Neural cell (in vitro differentiated cells): Measurements from ENCODE around the gene MAJIN. TPM values are rescaled to one million over a fixed set of nuclear protein-coding genes. Genes with fewer than 3 reads are reported as not detected.

Experiments used
- H2AFZ ChIP-seq: fragments of 200-600, 300-800 bp; sonication (generic), shearing (Covaris generic); 2 replicates; pipeline ENCODE4 v1.6.0; 2014; ENCODE audit warnings: low read depth, mild to moderate bottlenecking, antibody characterized with exemption, low read length, moderate library complexity
- H3F3A ChIP-seq: fragments of 200-600 bp; shearing (Covaris generic); 2 replicates; pipeline ENCODE4 v1.6.1; 2016; ENCODE audit warnings: mild to moderate bottlenecking, moderate library complexity, mixed read lengths, antibody characterized with exemption, low read length; ENCODE audit not compliant: insufficient read depth, poor library complexity, severe bottlenecking
- H3K27ac ChIP-seq: fragments of 200-600, 300-800 bp; sonication (generic), shearing (Covaris generic); 2 replicates; pipeline ENCODE4 v1.5.1; 2014; ENCODE audit warnings: mild to moderate bottlenecking, low read length, moderate library complexity
- H3K27me3 ChIP-seq: fragments of 300-800, 200-600 bp; sonication (generic), shearing (Covaris generic); 2 replicates; pipeline ENCODE4 v1.6.0; 2014; ENCODE audit warnings: mild to moderate bottlenecking, low read depth, low read length, moderate library complexity; ENCODE audit not compliant: insufficient read depth
- H3K36me3 ChIP-seq: fragments of 300-800, 200-600 bp; sonication (generic), shearing (Covaris generic); 2 replicates; pipeline ENCODE4 v1.5.1; 2014; ENCODE audit warnings: mild to moderate bottlenecking, antibody characterized with exemption, low read length, moderate library complexity; ENCODE audit not compliant: insufficient read depth
- H3K4me2 ChIP-seq: fragments of 300-800, 200-600 bp; sonication (generic), shearing (Covaris generic); 2 replicates; pipeline ENCODE4 v1.6.0; 2014; ENCODE audit warnings: mild to moderate bottlenecking, low read length
- H3K4me3 ChIP-seq: fragments of 300-800, 200-600 bp; sonication (generic), shearing (Covaris generic); 2 replicates; pipeline ENCODE4 v1.5.1; 2014; ENCODE audit warnings: mild to moderate bottlenecking, low read length, moderate library complexity
- H3K79me2 ChIP-seq: fragments of 200-600 bp; shearing (Covaris generic); replicated peaks from 2 replicates; pipeline ENCODE4 v1.6.0; 2014; ENCODE audit warnings: mild to moderate bottlenecking, low read length, moderate library complexity; ENCODE audit not compliant: insufficient read depth
- H3K9ac ChIP-seq: fragments of 300-800, 200-600 bp; sonication (generic), shearing (Covaris generic); 2 replicates; pipeline ENCODE4 v1.6.1; 2016; ENCODE audit warnings: mild to moderate bottlenecking, low read length, mixed read lengths
- H3K9me2 ChIP-seq: fragments of 200-600 bp; shearing (Covaris generic); 2 replicates; pipeline ENCODE4 v1.6.1; 2016; ENCODE audit warnings: mild to moderate bottlenecking, low read length, mixed read lengths; ENCODE audit not compliant: insufficient read depth
- H3K9me3 ChIP-seq: fragments of 200-600, 300-800 bp; sonication (generic), shearing (Covaris generic); 2 replicates; pipeline ENCODE4 v1.6.1; 2016; ENCODE audit warnings: mild to moderate bottlenecking, mixed run types, low read length, moderate library complexity, mixed read lengths
- H4K20me1 ChIP-seq: fragments of 200-600 bp; shearing (Covaris generic); 2 replicates; pipeline ENCODE4 v1.6.1; 2016; ENCODE audit warnings: mild to moderate bottlenecking, mixed run types; ENCODE audit not compliant: insufficient read depth
- CTCF ChIP-seq: fragments of 450-650 bp; IDR thresholded peaks from 2 replicates; pipeline ENCODE4 v1.5.1; 2014; ENCODE audit warnings: antibody characterized with exemption, mild to moderate bottlenecking, moderate library complexity; ENCODE audit not compliant: poor library complexity, severe bottlenecking
- EP300 ChIP-seq: fragments of 450-650 bp; conservative IDR thresholded peaks from 2 replicates; pipeline ENCODE4 v1.6.1; 2014; ENCODE audit warnings: antibody characterized with exemption, mild to moderate bottlenecking, moderate library complexity; ENCODE audit not compliant: poor library complexity, severe bottlenecking
- EZH2 ChIP-seq: fragments of 200-600, 300-800 bp; shearing (Covaris generic), sonication (generic); IDR thresholded peaks from 2 replicates; pipeline ENCODE4 v1.6.1; 2014; ENCODE audit warnings: antibody characterized with exemption, low read length, borderline replicate concordance, mild to moderate bottlenecking; ENCODE audit not compliant: insufficient read depth, poor library complexity, severe bottlenecking
- MXI1 ChIP-seq: fragments of 450-650 bp; conservative IDR thresholded peaks from 2 replicates; pipeline ENCODE4 v1.6.1; 2014; ENCODE audit warnings: antibody characterized with exemption, mild to moderate bottlenecking; ENCODE audit not compliant: poor library complexity, severe bottlenecking
- POLR2AphosphoS5 ChIP-seq: IDR thresholded peaks from 2 replicates; pipeline ENCODE4 v1.6.1; 2012
- RAD21 ChIP-seq: fragments of 450-650 bp; conservative IDR thresholded peaks from 2 replicates; pipeline ENCODE4 v1.6.1; 2014; ENCODE audit warnings: antibody characterized with exemption, mild to moderate bottlenecking, moderate library complexity
- REST ChIP-seq: IDR thresholded peaks from 2 replicates; pipeline ENCODE4 v1.6.1; 2012; ENCODE audit warnings: borderline replicate concordance
- SMC3 ChIP-seq: fragments of 450-650 bp; conservative IDR thresholded peaks from 2 replicates; pipeline ENCODE4 v1.6.1; 2014; ENCODE audit warnings: antibody characterized with exemption, mild to moderate bottlenecking, moderate library complexity; ENCODE audit not compliant: poor library complexity
- TAF1 ChIP-seq: IDR thresholded peaks from 2 replicates; pipeline ENCODE4 v1.6.1; 2012; ENCODE audit warnings: low read depth
- polyA plus RNA-seq: library from polyadenylated mRNA; depleted of rRNA; stranded (reverse); fragments of >200 nt; gene quantifications from 2 replicates; pipeline ENCODE4 v1.2.3, GENCODE V29; 2014

Gene MAJIN
- polyA plus RNA-seq, 1 donor from 2014 or later, result not detected

DNA sequence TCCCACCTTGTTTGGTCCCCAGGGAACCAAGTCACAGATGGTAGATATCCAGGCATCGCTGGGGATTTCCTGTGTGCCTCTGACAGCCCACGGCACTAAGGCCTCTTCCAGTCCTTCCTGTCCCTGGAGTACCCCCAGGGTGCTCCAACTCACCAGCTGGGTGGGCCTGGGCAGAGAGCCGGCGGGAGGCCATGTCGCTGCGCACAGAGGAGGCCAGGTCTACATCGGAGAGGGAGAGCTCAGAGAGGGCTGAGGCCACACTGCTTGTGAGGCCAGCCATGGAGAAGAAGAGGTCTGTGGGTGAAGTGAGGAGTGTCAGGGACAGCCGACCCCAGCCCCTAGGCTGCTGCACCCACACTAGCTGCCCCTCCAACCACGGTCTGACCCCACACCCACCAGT lies 60.2 kb downstream of the MAJIN start:
- no peak overlapping the region for H3K27ac ChIP-seq
- no peaks in the 10 kb centered on the region for H3K9me3 ChIP-seq
- H3K4me3 ChIP-seq, result no peak overlapping the region
- H3F3A ChIP-seq, result no peaks in the 10 kb centered on the region
- no peaks in the 10 kb centered on the region for H3K36me3 ChIP-seq
- no peaks in the 10 kb centered on the region for H3K9me2 ChIP-seq
- H3K79me2 ChIP-seq, result peaks cover 7% of the 10 kb centered on the region
- H3K4me2 ChIP-seq, result no peak overlapping the region
- no peak overlapping the region for H3K9ac ChIP-seq
- H3K27me3 ChIP-seq, result no peaks in the 10 kb centered on the region
- no peaks in the 10 kb centered on the region for H4K20me1 ChIP-seq
- TF ChIP-seq TAF1, result no peak
- no peak for TF ChIP-seq MXI1
- TF ChIP-seq REST, result no peak
- TF ChIP-seq SMC3, result no peak
- TF ChIP-seq CTCF, result no peak
- TF ChIP-seq EP300, result no peak
- no peak for TF ChIP-seq EZH2
- TF ChIP-seq POLR2AphosphoS5, result no peak
- no peak for TF ChIP-seq RAD21
- no peak overlapping the region for H2AFZ ChIP-seq

- Histone ChIP-seq H4K20me1 (no peaks in the 10 kb centered on the region), H3K4me3 (no peak overlapping the region), H3K79me2 (peaks cover 2% of the 10 kb centered on the region), H3F3A (no peaks in the 10 kb centered on the region), H3K9me3 (no peaks in the 10 kb centered on the region), H3K36me3 (no peaks in the 10 kb centered on the region), H3K4me2 (no peak overlapping the region), H3K27ac (no peak overlapping the region), H3K9ac (no peak overlapping the region), H2AFZ (no peak overlapping the region), H3K27me3 (no peaks in the 10 kb centered on the region), H3K9me2 (no peaks in the 10 kb centered on the region)
- no peak for TF ChIP-seq RAD21
- TF ChIP-seq REST, result no peak
- no peak for TF ChIP-seq TAF1
- no peak for TF ChIP-seq CTCF
- TF ChIP-seq EZH2, result no peak
Measured at GRCh38 chr11:64911142-64911541, 60.8 kb downstream of the MAJIN start.
